GM19240 (cell line): Measurements from ENCODE around the gene GPR63.
"Not testable (repeated sequence)": the region's sequence is repeated elsewhere in the genome, so short reads cannot be mapped to it uniquely, and the experiment has no call there.

Source experiments
- DNase-seq: peaks from one replicate; pipeline ENCODE4 v3.0.0; 2011; ENCODE audit warnings: low spot score; ENCODE audit not compliant: insufficient read length

GPR63 gene, protein sequence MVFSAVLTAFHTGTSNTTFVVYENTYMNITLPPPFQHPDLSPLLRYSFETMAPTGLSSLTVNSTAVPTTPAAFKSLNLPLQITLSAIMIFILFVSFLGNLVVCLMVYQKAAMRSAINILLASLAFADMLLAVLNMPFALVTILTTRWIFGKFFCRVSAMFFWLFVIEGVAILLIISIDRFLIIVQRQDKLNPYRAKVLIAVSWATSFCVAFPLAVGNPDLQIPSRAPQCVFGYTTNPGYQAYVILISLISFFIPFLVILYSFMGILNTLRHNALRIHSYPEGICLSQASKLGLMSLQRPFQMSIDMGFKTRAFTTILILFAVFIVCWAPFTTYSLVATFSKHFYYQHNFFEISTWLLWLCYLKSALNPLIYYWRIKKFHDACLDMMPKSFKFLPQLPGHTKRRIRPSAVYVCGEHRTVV

DNA sequence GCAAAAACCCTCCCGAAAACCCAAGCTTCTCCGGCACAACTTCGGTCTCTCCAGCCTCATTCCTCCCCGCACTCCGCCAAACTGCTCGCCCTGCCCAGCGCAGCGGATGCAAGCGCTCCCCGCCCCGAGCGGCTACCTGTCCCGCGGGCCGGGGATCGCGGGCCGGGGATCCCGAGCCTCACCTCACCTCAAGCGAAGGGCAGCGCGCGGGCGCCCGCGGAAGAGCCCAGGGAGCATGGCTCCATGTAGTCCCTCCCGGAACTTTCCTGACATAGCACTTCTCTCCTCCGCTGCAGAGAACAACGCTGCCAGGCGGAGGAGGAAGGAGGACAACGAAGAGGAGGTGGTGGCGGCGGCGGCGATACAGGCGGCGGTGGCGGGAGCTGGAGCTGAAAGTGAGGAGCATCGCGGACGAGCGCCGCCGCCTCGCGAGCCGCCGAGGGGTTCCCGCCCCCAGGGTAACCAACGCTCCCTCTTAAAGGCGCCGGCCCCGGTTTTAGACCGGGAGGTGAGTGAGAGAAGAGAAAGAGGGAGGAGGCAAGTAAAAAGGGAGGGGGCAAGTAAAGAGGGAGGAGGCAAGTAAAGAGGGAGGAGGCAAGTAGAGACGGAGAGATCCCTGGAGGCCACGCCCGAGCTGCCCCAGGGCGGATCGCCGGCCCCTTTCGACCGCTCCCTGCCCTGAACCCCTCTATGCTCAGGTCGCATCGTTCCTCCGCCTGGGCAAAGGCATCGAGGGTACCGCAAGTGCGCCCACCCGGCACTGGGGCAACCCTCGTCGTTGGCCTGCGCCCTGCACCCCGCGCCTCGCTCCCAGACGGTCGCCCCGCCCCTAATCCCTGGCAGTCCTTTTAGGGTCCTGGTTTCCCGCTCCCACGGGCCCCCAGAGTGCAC is at the start of gene GPR63:
GPR63 (minus strand) TSS at position 397 of the 891 bp plus-strand sequence. CDS start 37,746 bp downstream, outside the sequence.
- peak; percentile 65 for DNase-seq

GRCh38 chr6:96886519-96886918 is 49.2 kb upstream of the GPR63 start:
- no peak for DNase-seq

GRCh38 chr6:96885187-96885631 is 47.9 kb upstream of the GPR63 start:
- not testable (repeated sequence) for DNase-seq

DNA sequence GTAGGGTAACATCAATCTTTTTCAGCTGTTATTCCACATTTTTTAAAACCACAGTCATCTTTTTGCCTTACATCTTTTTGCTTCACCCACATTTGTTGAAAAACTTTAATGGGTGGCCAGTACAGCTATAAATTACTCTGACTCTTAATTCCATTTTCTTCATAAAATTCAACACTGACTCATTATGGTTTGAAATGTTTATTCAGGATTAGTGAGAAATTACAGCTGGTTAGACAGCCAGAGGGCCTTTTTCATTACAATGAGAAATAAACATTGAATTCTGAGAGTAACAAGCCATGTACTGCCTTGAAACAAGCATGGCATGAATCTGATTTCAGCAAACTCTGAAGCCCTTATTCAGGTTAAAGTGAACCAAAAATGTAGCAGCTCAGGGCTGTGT is 40.9 kb upstream of the GPR63 start:
- no peak for DNase-seq

GRCh38 chr6:96876886-96877545 is 39.7 kb upstream of the GPR63 start:
- no peak for DNase-seq

DNA sequence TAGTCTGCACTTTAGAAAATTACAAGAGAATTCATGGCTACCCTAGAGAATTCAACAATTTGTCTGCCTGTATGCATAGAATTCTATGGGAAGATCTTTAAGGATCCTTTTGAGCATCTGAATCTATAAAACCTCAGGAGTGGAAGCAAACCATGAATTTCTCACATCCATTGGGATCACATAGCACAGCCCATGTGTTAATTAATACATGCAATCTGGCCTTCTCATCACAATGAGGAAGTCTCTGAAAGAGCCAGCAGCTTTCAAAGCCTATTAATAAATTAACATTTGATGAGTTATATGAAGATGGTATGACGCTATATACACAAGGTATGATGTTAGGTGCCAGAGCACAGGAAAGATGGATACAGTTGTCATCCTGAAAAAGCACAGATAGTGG is 35.7 kb upstream of the GPR63 start:
- no peak for DNase-seq

DNA sequence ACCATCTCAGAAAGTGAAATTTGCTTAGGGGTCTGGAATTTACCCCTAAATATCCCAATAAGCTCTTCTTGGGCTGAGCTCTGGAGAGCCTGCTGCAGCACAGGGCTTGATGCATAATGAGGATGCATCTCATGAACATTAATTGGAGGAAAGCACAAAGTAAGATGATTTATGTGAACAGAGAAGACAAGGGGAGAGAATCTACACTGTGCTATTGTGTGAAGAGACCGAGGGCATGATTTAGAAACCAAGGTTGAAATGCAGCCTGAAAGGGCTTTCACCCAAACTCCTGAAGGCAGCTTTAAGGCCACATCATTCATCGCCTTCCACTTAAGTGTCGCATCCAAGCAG is 27.8 kb upstream of the GPR63 start:
- DNase-seq, result no peak

DNA sequence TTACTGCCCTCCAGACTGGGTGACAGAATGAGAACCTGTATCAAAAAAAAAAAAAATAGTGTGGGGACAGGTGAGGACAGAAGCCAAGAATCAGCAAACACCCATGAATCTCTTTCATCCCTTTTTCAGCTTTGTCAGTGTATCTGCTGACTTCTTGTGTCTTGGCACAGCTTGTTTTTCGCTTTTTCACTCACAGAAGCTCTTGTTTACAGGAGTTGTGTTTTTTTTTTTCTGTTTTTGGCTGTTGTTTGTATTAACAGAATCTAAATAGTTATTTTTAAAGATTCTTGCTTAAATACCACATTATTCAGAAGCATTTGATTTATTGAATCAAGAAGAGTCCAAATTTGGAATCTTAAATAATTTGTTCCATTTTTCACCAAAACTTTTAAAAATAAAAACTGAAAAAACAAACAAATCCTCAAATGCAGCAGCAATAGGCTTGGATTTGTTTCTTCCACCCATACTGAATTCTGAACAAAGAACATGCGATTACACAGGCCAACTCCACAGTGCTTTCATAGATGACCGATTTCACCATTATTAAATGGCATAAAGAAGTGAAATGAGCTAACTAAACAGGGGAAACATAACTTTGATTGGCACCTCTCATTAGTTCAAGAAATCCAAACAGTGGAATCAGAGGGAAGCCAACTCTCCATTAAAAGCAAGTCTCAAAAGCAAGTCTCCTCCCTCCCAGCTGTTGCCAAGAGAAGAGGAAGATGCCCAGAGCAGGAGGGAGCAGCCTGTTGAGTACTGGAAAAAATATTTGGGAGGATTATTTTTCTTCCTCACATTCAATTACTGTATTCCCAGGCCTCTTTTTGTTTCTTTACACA is 27.2 kb upstream of the GPR63 start:
- DNase-seq, result no peak

DNA sequence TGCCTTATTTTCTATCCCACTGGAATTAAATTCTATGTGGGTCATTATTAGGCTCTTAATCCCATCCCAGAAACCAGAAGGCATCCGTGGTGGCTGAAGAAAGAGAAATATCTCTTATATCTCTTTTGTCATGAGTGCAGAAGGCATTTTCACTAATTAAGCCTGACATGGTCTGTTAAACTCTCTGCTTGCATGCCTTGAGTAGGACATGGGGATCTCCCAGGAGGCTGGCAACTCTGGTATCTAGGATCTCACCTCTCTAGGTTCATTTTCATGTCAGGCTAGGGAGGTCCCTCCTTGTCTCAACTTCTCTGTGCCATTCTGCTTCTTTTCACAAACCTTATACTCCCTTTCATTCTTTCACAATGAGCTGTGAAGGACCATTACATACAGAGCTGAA is 25.3 kb upstream of the GPR63 start:
- no peak for DNase-seq

DNA sequence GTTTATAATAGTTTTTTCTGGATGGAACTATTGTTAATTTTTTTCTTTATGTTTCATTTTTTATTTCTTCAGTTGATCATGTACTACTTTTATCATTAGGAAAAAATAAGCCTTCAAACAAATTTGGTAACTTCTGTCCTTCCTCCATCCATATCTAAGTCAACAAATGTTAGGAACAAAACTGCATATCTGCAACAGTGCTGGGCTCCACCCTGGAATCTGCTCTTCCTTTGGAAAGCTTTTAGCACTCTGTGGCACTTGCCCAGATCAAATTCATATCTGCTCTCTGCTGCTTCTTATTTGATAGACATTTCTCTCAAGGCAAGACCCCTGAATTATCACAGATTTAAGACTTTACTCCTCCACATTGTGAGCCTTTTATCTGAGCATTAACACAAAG is 24.3 kb upstream of the GPR63 start:
- DNase-seq, result no peak

DNA sequence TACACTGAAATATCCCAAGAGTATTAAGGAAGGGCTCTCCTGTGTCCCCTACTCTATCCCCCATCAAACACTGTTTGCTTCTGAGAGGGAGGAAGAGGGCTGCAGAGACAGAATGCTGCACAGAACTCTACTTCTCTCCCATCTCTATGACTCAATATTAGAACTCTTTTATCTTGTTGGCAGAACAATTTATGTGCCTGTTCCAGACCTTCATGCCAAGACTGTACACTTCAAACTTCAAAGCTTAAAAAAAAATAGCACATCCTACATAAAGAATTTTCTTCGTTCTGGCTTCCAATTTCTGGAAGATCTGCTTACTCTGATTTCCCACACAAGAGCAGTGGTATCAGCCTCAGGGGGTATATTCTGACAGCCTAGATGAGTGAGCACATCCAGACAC is 19.6 kb upstream of the GPR63 start:
- DNase-seq, result no peak

DNA sequence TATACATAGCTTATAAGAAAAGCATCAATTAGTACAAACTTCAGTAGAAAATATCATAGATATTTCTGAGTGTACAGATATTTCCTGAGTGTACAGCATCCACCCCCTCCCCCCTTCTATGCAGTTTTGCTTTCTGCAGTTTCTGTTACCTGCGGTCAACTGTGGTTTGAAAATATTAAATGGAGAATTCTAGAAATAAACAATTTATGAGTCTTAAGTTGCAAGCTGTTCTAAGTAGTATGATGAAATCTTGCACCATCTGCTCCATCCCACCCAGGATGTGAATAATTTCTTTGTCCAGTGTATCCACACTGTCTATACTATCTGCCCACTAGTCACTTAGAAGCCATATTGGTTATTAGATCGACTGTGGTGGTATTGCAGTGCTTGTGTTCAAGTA is 15.8 kb upstream of the GPR63 start:
- DNase-seq, result no peak

- no peak for DNase-seq
These were observed 15.3 kb upstream of the GPR63 start for GRCh38 chr6:96852605-96853004.

DNA sequence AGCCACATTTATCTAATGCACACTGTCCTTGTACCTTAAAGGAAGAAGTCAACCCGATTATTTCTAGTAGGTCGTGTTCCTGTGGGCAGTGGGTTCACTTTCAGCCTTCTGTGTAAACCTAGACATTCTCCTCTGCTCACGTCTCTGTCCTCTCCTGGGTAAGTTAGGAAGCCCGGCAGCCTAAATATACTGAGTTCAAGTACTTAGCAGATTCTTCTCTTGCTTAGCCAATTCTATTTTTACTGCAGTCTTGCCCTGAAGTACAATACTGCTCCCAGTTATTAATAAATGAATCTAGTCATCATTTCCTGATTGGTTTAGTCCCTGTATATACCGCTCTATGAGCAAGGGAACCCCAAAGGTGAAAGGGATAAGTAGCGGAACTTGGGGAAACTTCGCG is 14.6 kb upstream of the GPR63 start:
- DNase-seq, result no peak

- no peak for DNase-seq
These were observed 12.3 kb upstream of the GPR63 start for GRCh38 chr6:96849615-96850014.

DNA sequence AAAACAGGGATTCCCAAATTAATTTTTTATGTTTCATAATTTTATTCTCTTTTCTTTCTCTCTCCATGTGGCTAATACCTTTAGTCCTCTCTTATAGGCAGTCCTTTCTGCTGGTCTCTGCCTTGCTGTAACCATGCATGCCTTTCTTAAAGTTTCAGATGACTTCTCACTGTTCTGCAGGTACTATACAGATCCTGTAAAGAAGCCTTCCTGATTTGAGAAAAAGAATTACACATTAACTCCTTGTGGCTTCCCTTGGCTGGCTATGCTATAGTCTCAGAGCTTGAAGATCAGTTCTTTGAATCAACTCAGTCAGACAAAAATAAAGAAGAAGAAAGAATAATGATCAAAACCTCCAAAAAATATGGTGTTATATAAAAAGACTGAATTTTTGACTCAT is 7.3 kb upstream of the GPR63 start:
- no peak for DNase-seq

- DNase-seq, result no peak
These were observed 4.1 kb upstream of the GPR63 start for GRCh38 chr6:96841345-96841744.

DNA sequence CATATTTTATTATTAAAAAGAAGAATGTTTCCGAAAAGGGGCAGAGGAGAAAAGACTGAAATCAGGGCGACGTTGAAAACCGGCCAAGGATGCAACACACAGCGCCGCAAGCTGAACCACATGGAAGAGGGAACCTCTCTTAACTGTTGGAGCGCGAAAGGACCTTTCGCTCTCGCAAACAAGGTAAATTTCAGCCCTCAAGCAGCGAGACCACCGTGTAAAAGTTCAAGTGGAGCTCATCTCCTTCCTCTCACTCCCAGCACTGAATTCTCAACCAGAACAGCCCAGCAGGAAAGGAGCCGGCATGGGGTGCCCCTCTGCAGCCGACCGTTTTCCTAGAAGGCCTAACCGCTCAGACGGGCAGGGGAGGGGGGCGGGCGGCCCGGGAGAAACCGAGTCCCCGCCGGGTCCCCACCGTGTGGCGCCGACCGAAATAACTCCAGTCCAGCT is 621 bp downstream of the GPR63 start:
- no peak for DNase-seq

DNA sequence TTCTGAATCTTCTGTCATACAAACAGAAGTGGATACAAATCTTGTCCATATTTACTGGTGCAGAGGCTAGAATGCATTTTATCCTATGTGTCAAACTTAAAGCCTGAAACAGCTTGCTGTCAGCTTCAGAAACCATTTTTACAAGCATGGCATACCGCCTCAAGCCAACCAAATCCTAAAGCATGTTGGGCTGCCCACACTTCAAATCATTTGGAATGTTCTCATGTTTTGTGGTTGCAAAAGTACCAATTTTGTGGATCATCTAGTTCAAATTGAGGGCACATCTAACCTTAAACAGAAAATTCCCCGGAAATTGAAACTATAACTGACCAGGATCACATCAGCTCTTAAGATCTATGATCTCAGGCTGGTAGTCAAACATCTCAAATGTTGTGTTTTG is 3.2 kb downstream of the GPR63 start:
- no peak for DNase-seq

DNA sequence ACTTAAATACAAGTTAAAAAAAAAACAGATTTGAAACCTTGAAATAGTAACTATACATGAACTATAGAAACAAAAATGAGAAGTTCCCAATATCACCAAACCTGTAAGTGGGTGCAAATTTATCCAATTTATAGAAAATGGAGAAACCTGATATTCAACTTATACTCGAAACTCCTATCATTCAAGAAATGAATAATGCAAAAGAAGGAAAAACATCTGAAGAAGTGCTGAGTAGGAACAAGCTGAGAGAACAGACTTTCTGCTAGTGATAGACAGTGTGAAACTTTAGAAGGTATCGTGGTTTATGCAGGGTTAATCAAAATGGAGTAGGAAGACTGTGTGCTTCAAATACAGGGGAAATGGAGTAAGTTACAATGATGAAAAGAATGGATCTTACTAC is 4.5 kb downstream of the GPR63 start:
- DNase-seq, result no peak

GRCh38 chr6:96826865-96827264 is 10.4 kb downstream of the GPR63 start:
- no peak for DNase-seq
